ENCODE results near the gene STX4. TPM values are rescaled to one million over a fixed set of nuclear protein-coding genes. Genes with fewer than 3 reads are reported as not detected.

The STX4 gene
- total and polyA plus RNA-seq, 9 donors, result 25.7 to 49.8 (median 43.2) TPM

GRCh38 chr16:30990105-30990504 is 43.3 kb upstream of the STX4 start:
- Histone ChIP-seq H3K27me3 (ENCODE audit: control insufficient read depth, insufficient read depth, low read length) (no peaks in the 10 kb centered on the region), H3K27ac (ENCODE audit: low read length) (no peak overlapping the region), H3K4me3 (ENCODE audit: low read length) (no peak overlapping the region), H3K4me1 (ENCODE audit: control insufficient read depth, insufficient read depth, low read length) (peaks cover 11% of the 10 kb centered on the region), H3K9me3 (replicated peaks; ENCODE audit: control insufficient read depth, low read depth, low read length) (no peaks in the 10 kb centered on the region), H3K36me3 (ENCODE audit: control insufficient read depth, insufficient read depth, low read length) (peaks cover 25% of the 10 kb centered on the region)
- WGBS (ENCODE audit: insufficient coverage), result 49% methylated on average over 4 of the region's 12 CpGs
- no peak for DNase-seq

GRCh38 chr16:30991052-30991451 is 42.3 kb upstream of the STX4 start:
- Histone ChIP-seq H3K27me3 (ENCODE audit: control insufficient read depth, insufficient read depth, low read length) (peaks cover under 1% of the 10 kb centered on the region), H3K4me1 (ENCODE audit: control insufficient read depth, insufficient read depth, low read length) (peaks cover 1% of the 10 kb centered on the region), H3K36me3 (ENCODE audit: control insufficient read depth, insufficient read depth, low read length) (peaks cover 20% of the 10 kb centered on the region), H3K9me3 (replicated peaks; ENCODE audit: control insufficient read depth, low read depth, low read length) (no peaks in the 10 kb centered on the region), H3K27ac (ENCODE audit: low read length) (no peak overlapping the region), H3K4me3 (ENCODE audit: low read length) (no peak overlapping the region)
- 74% methylated on average over 6 of the region's 8 CpGs for WGBS (ENCODE audit: insufficient coverage)
- DNase-seq, result no peak

GRCh38 chr16:30992276-30992780 is 41.0 kb upstream of the STX4 start:
- no peaks in the 10 kb centered on the region for H3K9me3 ChIP-seq (replicated peaks; ENCODE audit: control insufficient read depth, low read depth, low read length)
- H3K4me3 ChIP-seq (ENCODE audit: low read length), result no peak overlapping the region
- H3K4me1 ChIP-seq (ENCODE audit: control insufficient read depth, insufficient read depth, low read length), result peaks cover 11% of the 10 kb centered on the region
- 86% methylated on average over 8 of the region's 21 CpGs for WGBS (ENCODE audit: insufficient coverage)
- H3K27ac ChIP-seq (ENCODE audit: low read length), result no peak overlapping the region
- DNase-seq, result no peak
- peaks cover 4% of the 10 kb centered on the region for H3K27me3 ChIP-seq (ENCODE audit: control insufficient read depth, insufficient read depth, low read length)
- peaks cover 11% of the 10 kb centered on the region for H3K36me3 ChIP-seq (ENCODE audit: control insufficient read depth, insufficient read depth, low read length)

GRCh38 chr16:30992931-30993816 is 40.2 kb upstream of the STX4 start:
- no peak overlapping the region for H3K4me3 ChIP-seq (ENCODE audit: low read length)
- H3K9me3 ChIP-seq (replicated peaks; ENCODE audit: control insufficient read depth, low read depth, low read length), result no peaks in the 10 kb centered on the region
- peaks cover 5% of the 10 kb centered on the region for H3K36me3 ChIP-seq (ENCODE audit: control insufficient read depth, insufficient read depth, low read length)
- DNase-seq, result no peak
- 80% methylated on average over 11 of the region's 29 CpGs for WGBS (ENCODE audit: insufficient coverage)
- H3K27ac ChIP-seq (ENCODE audit: low read length), result no peak overlapping the region
- peaks cover 20% of the 10 kb centered on the region for H3K4me1 ChIP-seq (ENCODE audit: control insufficient read depth, insufficient read depth, low read length)
- H3K27me3 ChIP-seq (ENCODE audit: control insufficient read depth, insufficient read depth, low read length), result peaks cover 6% of the 10 kb centered on the region

DNA sequence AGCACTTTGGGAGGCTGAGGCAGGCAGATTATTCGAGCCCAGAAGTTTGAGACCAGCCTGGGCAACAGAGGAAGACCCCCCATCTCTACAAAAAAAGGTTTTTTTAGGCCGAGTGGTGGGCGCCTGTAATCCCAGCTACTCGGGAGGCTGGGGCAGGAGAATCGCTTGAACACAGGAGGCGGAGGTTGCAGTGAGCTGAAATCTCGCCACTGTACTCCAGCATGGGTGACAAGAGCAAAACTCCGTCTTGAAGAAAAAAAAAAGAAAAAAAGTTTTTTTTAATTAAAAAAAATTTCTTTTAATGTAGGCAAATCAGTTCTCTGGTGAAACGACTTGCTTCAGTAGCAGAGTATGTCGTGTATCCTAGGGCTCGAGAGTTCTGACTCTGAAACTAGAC is 37.4 kb upstream of the STX4 start:
- H3K27ac ChIP-seq (ENCODE audit: low read length), result peak overlapping the region; percentile 35
- DNase-seq, result no peak
- 70% methylated on average over 4 of the region's 11 CpGs for WGBS (ENCODE audit: insufficient coverage)
- H3K4me3 ChIP-seq (ENCODE audit: low read length), result no peak overlapping the region
- H3K9me3 ChIP-seq (replicated peaks; ENCODE audit: control insufficient read depth, low read depth, low read length), result no peaks in the 10 kb centered on the region
- H3K27me3 ChIP-seq (ENCODE audit: control insufficient read depth, insufficient read depth, low read length), result peaks cover 6% of the 10 kb centered on the region
- peaks cover 25% of the 10 kb centered on the region for H3K4me1 ChIP-seq (ENCODE audit: control insufficient read depth, insufficient read depth, low read length)
- no peaks in the 10 kb centered on the region for H3K36me3 ChIP-seq (ENCODE audit: control insufficient read depth, insufficient read depth, low read length)

- WGBS (ENCODE audit: insufficient coverage), result 17% methylated on average over 14 of the region's 23 CpGs
- DNase-seq, result peak; percentile 77
- Histone ChIP-seq H3K4me1 (ENCODE audit: control insufficient read depth, insufficient read depth, low read length) (peaks cover 25% of the 10 kb centered on the region), H3K27me3 (ENCODE audit: control insufficient read depth, insufficient read depth, low read length) (peaks cover 6% of the 10 kb centered on the region), H3K4me3 (ENCODE audit: low read length) (peak overlapping the region; percentile 37), H3K36me3 (ENCODE audit: control insufficient read depth, insufficient read depth, low read length) (no peaks in the 10 kb centered on the region), H3K9me3 (replicated peaks; ENCODE audit: control insufficient read depth, low read depth, low read length) (no peaks in the 10 kb centered on the region), H3K27ac (ENCODE audit: low read length) (peak overlapping the region; percentile 35)
Measured at GRCh38 chr16:30996324-30996984, 36.9 kb upstream of the STX4 start.

DNA sequence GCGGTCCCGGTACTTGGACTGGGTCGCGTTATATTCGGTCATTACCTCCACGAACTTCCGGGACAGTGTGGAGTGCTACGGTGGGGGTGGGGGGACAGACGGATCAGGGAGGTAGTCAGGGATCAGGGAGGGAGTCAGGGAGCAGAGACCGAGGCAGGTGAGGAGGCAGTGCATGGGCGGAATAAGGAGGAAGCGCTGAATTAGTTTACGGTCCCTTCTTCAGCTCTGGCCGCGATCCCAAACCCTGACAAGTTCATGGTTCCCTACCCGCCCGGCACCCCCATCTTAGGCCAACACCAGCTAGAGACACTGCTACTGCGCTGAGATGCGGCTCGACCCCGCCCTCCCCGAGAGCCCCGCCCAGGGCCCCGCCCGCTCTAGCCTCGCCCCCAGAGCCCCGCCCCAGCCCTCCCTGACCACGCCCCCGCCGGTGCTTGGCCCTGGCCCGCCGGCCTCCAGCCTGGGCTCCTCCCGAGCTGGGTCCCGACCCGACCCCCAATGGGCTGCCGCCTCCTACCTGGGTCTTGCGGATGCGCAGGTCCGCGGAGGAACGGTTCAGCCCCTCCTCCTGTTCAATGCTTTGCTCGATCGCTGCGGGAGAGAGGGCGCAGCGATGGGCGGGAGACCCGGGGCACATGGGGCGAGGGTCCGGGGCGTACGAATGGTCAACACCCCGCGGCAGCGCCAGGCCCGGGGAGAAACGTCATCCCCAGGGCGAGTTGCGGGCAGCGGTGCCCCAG is 36.2 kb upstream of the STX4 start:
- H3K27me3 ChIP-seq (ENCODE audit: control insufficient read depth, insufficient read depth, low read length), result peaks cover 6% of the 10 kb centered on the region
- no peaks in the 10 kb centered on the region for H3K9me3 ChIP-seq (replicated peaks; ENCODE audit: control insufficient read depth, low read depth, low read length)
- peaks cover 26% of the 10 kb centered on the region for H3K4me1 ChIP-seq (ENCODE audit: control insufficient read depth, insufficient read depth, low read length)
- H3K27ac ChIP-seq (ENCODE audit: low read length), result no peak overlapping the region
- no peaks in the 10 kb centered on the region for H3K36me3 ChIP-seq (ENCODE audit: control insufficient read depth, insufficient read depth, low read length)
- WGBS (ENCODE audit: insufficient coverage), result 4% methylated on average over 51 of the region's 60 CpGs
- peak overlapping the region; percentile 37 for H3K4me3 ChIP-seq (ENCODE audit: low read length)
- peak; percentile 67 for DNase-seq

DNA sequence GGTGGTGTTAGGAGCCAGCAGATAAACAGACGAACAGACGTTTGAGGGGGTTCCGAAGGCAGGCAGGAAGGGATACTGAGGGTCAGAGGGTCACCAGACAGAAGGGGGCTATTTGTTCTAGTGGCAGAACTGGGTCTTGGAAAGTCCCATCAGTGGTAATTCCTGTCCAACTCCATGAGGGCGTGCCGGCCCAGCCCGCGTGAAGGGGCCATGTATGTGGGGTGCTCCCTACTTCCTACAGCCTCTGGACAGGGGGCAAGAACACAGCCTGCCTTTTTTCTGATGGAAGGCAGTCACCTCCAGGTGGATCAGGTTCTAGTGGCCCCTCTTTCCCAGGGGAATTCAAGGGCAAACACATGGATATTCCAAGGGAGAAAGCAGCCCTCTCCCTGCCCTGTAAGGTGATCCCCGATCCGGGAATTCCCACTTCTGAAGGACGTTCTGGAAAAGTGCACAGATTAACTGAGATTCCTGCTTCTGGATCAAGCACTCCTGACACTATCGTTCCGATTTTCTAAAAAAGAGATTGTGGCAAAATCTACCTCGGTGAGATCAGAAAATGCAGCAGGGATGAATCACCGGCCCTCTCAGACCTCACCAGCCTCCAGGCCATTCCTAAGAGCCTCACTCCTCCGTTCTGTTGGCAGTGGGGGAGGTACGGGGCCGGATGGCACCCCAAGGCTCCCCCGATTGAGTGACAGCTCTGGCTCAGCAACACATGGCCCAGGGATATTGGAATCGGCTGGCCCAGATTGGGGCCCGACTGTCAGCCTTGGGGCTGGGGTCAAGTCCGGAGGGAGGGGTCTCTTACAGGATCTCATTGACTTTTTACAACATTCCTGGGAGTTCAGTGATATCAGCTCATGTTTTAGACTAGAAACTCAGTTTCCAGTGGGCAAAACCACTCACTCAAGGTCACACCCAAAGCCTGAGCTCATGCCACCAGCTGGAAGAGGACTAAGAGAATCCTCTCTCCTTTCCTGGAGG is 35.3 kb upstream of the STX4 start:
- 53% methylated on average over 14 of the region's 21 CpGs for WGBS (ENCODE audit: insufficient coverage)
- Histone ChIP-seq H3K36me3 (ENCODE audit: control insufficient read depth, insufficient read depth, low read length) (no peaks in the 10 kb centered on the region), H3K4me3 (ENCODE audit: low read length) (peak overlapping the region; percentile 37), H3K9me3 (replicated peaks; ENCODE audit: control insufficient read depth, low read depth, low read length) (no peaks in the 10 kb centered on the region), H3K27me3 (ENCODE audit: control insufficient read depth, insufficient read depth, low read length) (peaks cover 7% of the 10 kb centered on the region), H3K27ac (ENCODE audit: low read length) (no peak overlapping the region), H3K4me1 (ENCODE audit: control insufficient read depth, insufficient read depth, low read length) (peaks cover 35% of the 10 kb centered on the region)
- no peak for DNase-seq
